Measurements from ENCODE around the gene SCD5. TPM values are rescaled to one million over a fixed set of nuclear protein-coding genes. Genes with fewer than 3 reads are reported as not detected.
A peak's percentile ranks its signal among the peaks of the same experiment; 100 is the strongest.

Gene SCD5
- total and polyA plus RNA-seq, 2 experiments from 2014 or later: 0.79 to 1.6 TPM

DNA sequence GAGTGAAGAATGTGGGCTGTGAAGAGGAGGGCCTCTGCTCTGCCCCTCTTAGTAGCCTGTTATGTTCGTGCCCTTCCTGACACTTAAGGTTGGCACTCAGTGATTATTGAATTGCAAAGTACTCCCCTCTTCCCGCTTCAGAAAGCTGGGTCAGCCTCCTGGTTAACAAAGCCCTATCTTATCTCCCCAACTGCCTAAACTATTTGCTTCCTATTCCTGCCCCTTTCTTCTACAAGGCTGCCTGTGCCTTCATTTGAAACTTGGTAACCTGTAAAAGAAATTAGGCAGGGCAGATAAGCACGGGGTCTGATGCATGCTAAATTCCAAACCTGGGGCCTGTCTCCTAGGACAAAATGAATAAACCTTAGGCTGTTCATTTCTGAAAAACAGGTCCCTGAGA lies 213.7 kb downstream of the SCD5 start (continued):
- TF ChIP-seq, protein P1, sequence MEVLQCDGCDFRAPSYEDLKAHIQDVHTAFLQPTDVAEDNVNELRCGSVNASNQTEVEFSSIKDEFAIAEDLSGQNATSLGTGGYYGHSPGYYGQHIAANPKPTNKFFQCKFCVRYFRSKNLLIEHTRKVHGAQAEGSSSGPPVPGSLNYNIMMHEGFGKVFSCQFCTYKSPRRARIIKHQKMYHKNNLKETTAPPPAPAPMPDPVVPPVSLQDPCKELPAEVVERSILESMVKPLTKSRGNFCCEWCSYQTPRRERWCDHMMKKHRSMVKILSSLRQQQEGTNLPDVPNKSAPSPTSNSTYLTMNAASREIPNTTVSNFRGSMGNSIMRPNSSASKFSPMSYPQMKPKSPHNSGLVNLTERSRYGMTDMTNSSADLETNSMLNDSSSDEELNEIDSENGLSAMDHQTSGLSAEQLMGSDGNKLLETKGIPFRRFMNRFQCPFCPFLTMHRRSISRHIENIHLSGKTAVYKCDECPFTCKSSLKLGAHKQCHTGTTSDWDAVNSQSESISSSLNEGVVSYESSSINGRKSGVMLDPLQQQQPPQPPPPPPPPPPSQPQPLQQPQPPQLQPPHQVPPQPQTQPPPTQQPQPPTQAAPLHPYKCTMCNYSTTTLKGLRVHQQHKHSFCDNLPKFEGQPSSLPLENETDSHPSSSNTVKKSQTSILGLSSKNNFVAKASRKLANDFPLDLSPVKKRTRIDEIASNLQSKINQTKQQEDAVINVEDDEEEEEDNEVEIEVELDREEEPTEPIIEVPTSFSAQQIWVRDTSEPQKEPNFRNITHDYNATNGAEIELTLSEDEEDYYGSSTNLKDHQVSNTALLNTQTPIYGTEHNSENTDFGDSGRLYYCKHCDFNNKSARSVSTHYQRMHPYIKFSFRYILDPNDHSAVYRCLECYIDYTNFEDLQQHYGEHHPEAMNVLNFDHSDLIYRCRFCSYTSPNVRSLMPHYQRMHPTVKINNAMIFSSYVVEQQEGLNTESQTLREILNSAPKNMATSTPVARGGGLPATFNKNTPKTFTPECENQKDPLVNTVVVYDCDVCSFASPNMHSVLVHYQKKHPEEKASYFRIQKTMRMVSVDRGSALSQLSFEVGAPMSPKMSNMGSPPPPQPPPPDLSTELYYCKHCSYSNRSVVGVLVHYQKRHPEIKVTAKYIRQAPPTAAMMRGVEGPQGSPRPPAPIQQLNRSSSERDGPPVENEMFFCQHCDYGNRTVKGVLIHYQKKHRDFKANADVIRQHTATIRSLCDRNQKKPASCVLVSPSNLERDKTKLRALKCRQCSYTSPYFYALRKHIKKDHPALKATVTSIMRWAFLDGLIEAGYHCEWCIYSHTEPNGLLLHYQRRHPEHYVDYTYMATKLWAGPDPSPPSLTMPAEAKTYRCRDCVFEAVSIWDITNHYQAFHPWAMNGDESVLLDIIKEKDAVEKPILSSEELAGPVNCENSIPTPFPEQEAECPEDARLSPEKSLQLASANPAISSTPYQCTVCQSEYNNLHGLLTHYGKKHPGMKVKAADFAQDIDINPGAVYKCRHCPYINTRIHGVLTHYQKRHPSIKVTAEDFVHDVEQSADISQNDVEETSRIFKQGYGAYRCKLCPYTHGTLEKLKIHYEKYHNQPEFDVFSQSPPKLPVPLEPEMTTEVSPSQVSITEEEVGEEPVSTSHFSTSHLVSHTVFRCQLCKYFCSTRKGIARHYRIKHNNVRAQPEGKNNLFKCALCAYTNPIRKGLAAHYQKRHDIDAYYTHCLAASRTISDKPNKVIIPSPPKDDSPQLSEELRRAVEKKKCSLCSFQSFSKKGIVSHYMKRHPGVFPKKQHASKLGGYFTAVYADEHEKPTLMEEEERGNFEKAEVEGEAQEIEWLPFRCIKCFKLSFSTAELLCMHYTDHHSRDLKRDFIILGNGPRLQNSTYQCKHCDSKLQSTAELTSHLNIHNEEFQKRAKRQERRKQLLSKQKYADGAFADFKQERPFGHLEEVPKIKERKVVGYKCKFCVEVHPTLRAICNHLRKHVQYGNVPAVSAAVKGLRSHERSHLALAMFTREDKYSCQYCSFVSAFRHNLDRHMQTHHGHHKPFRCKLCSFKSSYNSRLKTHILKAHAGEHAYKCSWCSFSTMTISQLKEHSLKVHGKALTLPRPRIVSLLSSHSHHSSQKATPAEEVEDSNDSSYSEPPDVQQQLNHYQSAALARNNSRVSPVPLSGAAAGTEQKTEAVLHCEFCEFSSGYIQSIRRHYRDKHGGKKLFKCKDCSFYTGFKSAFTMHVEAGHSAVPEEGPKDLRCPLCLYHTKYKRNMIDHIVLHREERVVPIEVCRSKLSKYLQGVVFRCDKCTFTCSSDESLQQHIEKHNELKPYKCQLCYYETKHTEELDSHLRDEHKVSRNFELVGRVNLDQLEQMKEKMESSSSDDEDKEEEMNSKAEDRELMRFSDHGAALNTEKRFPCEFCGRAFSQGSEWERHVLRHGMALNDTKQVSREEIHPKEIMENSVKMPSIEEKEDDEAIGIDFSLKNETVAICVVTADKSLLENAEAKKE (CRISPR knock-in tag; IDR thresholded peaks at IDR 0.05): no peak
- no peak for TF ChIP-seq EZH2phosphoT487 (IDR thresholded peaks at IDR 0.05; ENCODE audit: unreplicated experiment)

DNA sequence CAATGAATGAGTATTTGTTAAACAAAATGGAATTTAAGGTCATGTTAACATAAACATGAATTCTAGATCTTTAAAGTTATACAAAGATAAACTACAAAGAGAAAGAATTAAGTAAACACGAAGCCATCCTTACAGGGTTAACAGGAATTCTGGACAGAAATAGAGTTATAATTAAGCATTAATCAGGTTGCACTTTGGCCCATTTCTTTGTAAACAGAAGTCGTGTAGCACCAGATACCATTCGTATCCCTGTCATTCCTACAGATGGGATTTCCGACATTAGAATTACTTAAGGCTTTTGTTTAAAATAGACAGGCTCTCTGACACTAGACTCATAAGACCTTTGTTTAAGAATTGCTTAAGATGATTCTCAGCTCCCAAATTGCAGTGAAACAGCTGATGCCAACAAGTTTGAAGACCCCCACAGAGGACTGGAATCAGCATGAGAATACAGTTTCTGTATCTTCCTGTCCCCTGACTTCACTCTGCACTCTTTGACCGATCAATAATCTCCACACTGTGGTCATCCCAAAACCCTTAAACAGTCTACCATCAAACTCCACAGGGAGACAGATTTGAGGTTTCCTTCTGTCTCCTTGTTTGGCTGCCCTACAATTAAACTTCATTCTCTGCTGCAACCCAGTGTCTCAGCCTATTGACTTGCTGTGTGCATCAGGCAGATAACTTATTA lies 214.6 kb downstream of the SCD5 start:
- Histone ChIP-seq H3K27ac (ENCODE audit: low read depth) (no peak overlapping the region), H2AFZ (peak overlapping the region; percentile 18; the same call in 1 of the 2 replicates), H4K20me1 (replicated peaks; ENCODE audit: insufficient read depth) (no peaks in the 10 kb centered on the region), H3K4me2 (peak overlapping the region; percentile 55), H3K27me3 (ENCODE audit: insufficient read depth) (no peaks in the 10 kb centered on the region), H3K36me3 (ENCODE audit: insufficient read depth) (no peaks in the 10 kb centered on the region), H3K9me2 (ENCODE audit: insufficient read depth) (peaks cover 12% of the 10 kb centered on the region; the same call in 1 of the 2 replicates), H3K4me1 (ENCODE audit: insufficient read depth) (peaks cover 41% of the 10 kb centered on the region), H3F3A (replicated peaks; ENCODE audit: low read depth) (0 out of 2 replicates have a peak, but pooled peaks cover 8% of the 10 kb centered on the region), H3K4me3 (no peak overlapping the region), H3K79me2 (replicated peaks; ENCODE audit: insufficient read depth) (no peaks in the 10 kb centered on the region)
- H3K4me1 Mint-ChIP-seq: peaks cover 50% of the 10 kb centered on the region
- no peak overlapping the region for H3K4me3 Mint-ChIP-seq
- H3K9me3 Mint-ChIP-seq: no peaks in the 10 kb centered on the region
- ATAC-seq (no peak; the same call in 2 of the 3 replicates), DNase-seq (ENCODE audit: low spot score) (no peak)
- H3K27me3 Mint-ChIP-seq (ENCODE audit: insufficient read depth, low read depth, poor library complexity): peaks cover 2% of the 10 kb centered on the region
- no peaks in the 10 kb centered on the region for H3K36me3 Mint-ChIP-seq (ENCODE audit: low read depth)
- TF ChIP-seq NANOG (IDR thresholded peaks at IDR 0.05; ENCODE audit: borderline replicate concordance): no peak
- TF ChIP-seq, protein P2, sequence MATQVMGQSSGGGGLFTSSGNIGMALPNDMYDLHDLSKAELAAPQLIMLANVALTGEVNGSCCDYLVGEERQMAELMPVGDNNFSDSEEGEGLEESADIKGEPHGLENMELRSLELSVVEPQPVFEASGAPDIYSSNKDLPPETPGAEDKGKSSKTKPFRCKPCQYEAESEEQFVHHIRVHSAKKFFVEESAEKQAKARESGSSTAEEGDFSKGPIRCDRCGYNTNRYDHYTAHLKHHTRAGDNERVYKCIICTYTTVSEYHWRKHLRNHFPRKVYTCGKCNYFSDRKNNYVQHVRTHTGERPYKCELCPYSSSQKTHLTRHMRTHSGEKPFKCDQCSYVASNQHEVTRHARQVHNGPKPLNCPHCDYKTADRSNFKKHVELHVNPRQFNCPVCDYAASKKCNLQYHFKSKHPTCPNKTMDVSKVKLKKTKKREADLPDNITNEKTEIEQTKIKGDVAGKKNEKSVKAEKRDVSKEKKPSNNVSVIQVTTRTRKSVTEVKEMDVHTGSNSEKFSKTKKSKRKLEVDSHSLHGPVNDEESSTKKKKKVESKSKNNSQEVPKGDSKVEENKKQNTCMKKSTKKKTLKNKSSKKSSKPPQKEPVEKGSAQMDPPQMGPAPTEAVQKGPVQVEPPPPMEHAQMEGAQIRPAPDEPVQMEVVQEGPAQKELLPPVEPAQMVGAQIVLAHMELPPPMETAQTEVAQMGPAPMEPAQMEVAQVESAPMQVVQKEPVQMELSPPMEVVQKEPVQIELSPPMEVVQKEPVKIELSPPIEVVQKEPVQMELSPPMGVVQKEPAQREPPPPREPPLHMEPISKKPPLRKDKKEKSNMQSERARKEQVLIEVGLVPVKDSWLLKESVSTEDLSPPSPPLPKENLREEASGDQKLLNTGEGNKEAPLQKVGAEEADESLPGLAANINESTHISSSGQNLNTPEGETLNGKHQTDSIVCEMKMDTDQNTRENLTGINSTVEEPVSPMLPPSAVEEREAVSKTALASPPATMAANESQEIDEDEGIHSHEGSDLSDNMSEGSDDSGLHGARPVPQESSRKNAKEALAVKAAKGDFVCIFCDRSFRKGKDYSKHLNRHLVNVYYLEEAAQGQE (IDR thresholded peaks at IDR 0.05; ENCODE audit: unreplicated experiment): no peak
- no peak overlapping the region for H3K27ac Mint-ChIP-seq

All from GM23338 (cell line).